PC-9 (cell line): ENCODE results near the gene DDOST. TPM values are rescaled to one million over a fixed set of nuclear protein-coding genes. Genes with fewer than 3 reads are reported as not detected.

Source experiments
- BruUV-seq: library from RNA; stranded (reverse); fragments of 400-500 nt; replicated peaks from 2 replicates; lab custom pipeline; 2021; lab: Mats Ljungman, UMichigan
- CTCF ChIA-PET: fragments of 300-600 bp; sonication (Branson Sonifier 250); formaldehyde crosslinking; loops from one replicate; lab custom pipeline; 2022; ENCODE audit warnings: antibody characterized with exemption; lab: Charles Lee
- POLR2A ChIA-PET: fragments of 300-600 bp; sonication (Branson Sonifier 250); formaldehyde crosslinking; loops from one replicate; lab custom pipeline; 2022; ENCODE audit warnings: antibody characterized with exemption; ENCODE audit not compliant: unreplicated experiment; lab: Charles Lee
- DNase-seq, 2 experiments: peaks; one replicate each; pipeline versions ENCODE4 v3.0.0 to v3.0.0-alpha.2; 2015 to 2022; ENCODE audit warnings: mixed read lengths in 1 of 2
- H2AFZ ChIP-seq: fragments of 200-600 bp; sonication (generic); 2 replicates; pipeline ENCODE4 v1.8.1; 2017; ENCODE audit warnings: antibody characterized with exemption
- H3F3A ChIP-seq: fragments of 200-600 bp; sonication (generic); 2 replicates; pipeline ENCODE4 v1.8.1; 2017; ENCODE audit warnings: antibody characterized with exemption, mild to moderate bottlenecking, low read depth; ENCODE audit not compliant: insufficient read depth
- H3K27ac ChIP-seq: fragments of 200-600 bp; sonication (generic); 2 replicates; pipeline ENCODE4 v1.6.1; 2016; ENCODE audit warnings: mixed run types
- H3K27me3 ChIP-seq: fragments of 200-600 bp; sonication (generic); 2 replicates; pipeline ENCODE4 v1.6.1; 2016; ENCODE audit warnings: low read depth, mixed run types; ENCODE audit not compliant: insufficient read depth
- H3K36me3 ChIP-seq: fragments of 200-600 bp; sonication (generic); 2 replicates; pipeline ENCODE4 v1.6.1; 2016; ENCODE audit warnings: low read depth, mixed run types
- H3K4me1 ChIP-seq: fragments of 200-600 bp; sonication (generic); replicated peaks from 2 replicates; pipeline ENCODE4 v1.6.1; 2016; ENCODE audit warnings: mixed run types; ENCODE audit not compliant: insufficient read depth
- H3K4me2 ChIP-seq: fragments of 200-600 bp; sonication (generic); 2 replicates; pipeline ENCODE4 v1.6.1; 2017; ENCODE audit warnings: mixed run types
- H3K4me3 ChIP-seq: fragments of 200-600 bp; sonication (generic); 2 replicates; pipeline ENCODE4 v1.6.1; 2016; ENCODE audit warnings: mixed run types
- H3K79me2 ChIP-seq: fragments of 200-600 bp; sonication (generic); 2 replicates; pipeline ENCODE4 v1.6.1; 2017; ENCODE audit warnings: low read depth, mixed run types
- H3K9me2 ChIP-seq: fragments of 200-600 bp; sonication (generic); 2 replicates; pipeline ENCODE4 v1.8.1; 2017; ENCODE audit warnings: mild to moderate bottlenecking; ENCODE audit not compliant: insufficient read depth
- H3K9me3 ChIP-seq: fragments of 200-600 bp; sonication (generic); 2 replicates; pipeline ENCODE4 v1.8.1; 2016; ENCODE audit warnings: low read depth; ENCODE audit not compliant: insufficient read depth
- H4K20me1 ChIP-seq: fragments of 200-600 bp; sonication (generic); 2 replicates; pipeline ENCODE4 v1.8.1; 2017; ENCODE audit not compliant: insufficient read depth
- EZH2 ChIP-seq: fragments of 200-600 bp; sonication (generic); IDR thresholded peaks from 2 replicates; pipeline ENCODE4 v1.8.0; 2017; ENCODE audit warnings: antibody characterized with exemption, low read depth
- intact Hi-C: fragments of 100-400 bp; cut with micrococcal nuclease; formaldehyde crosslinking; loops from one replicate; pipeline ENCODE4 v1.10.0; 2022; ENCODE audit not compliant: unreplicated experiment
- total RNA-seq: library from RNA; stranded (reverse); gene quantifications from 2 replicates; pipeline ENCODE4 v1.2.3, GENCODE V29; 2021
- TF ChIP-seq, protein P1 (sequence below): fragments of 200-600 bp; sonication (generic); conservative IDR thresholded peaks from 2 replicates; pipeline ENCODE4 v1.6.1; 2017; ENCODE audit warnings: mixed run types, antibody characterized with exemption, mild to moderate bottlenecking, moderate library complexity

Gene DDOST
- total RNA-seq, 1 experiment from 2014 or later: 251 TPM

DNA sequence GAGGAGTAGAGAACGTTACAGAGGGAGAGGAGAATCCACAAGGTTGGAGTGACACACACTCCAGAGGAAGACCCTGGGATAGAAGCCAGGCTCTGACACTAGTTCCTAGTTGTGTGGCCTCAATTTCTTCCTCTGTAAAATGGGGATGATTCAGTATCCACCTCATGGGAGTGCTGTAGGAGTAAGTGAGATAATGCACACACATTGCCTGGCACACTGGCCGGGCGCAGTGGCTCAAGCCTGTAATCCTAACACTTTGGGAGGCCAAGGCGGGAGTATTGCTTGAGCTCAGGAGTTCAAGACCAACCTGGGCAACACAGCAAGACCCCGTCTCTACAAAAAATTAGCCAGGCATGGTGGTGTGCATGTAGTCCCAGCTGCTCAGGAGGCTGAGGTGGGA is 47.7 kb upstream of the DDOST start:
- POLR2A ChIA-PET: no interaction called here
- H3K4me3 ChIP-seq: no peak overlapping the region

DNA sequence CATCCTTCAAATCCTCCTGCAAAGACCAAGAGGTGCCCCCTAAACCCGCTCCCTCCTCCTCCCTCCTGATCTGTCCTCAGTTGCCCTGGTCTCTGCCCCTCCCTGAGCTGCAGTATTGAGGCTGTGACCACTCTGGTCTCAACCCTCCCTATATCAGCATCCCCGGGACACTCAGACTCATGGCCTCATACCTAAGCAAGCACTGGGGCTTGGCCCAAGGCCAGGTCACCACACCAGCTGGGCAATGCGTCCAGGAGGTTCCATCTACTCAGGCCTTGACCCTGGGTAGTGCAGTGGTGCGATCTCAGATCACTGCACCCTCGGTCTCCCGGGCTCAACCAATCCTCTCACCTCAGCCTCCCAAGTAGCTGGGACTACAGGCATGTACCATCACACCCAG is 46.9 kb upstream of the DDOST start:
- no peak overlapping the region for H2AFZ ChIP-seq
- no peaks in the 10 kb centered on the region for H3K27me3 ChIP-seq
- no peaks in the 10 kb centered on the region for H3K36me3 ChIP-seq
- no peaks in the 10 kb centered on the region for H3K9me3 ChIP-seq
- CTCF ChIA-PET: no interaction called here
- no peaks in the 10 kb centered on the region for H3K79me2 ChIP-seq
- intact Hi-C loops: no loop called here
- no peaks in the 10 kb centered on the region for H3K9me2 ChIP-seq
- no peak overlapping the region for H3K4me3 ChIP-seq
- H4K20me1 ChIP-seq: no peaks in the 10 kb centered on the region
- no peaks in the 10 kb centered on the region; the same call in 1 of the 2 replicates for H3F3A ChIP-seq
- DNase-seq: no peak
- BruUV-seq: no TSS peak
- POLR2A ChIA-PET: interaction anchor here (0.6 kb wide), 1 partner anchor 94 kb away, joined by 3 read pairs; no protein-coding TSS in a partner anchor
- no peak overlapping the region for H3K27ac ChIP-seq
- no peak overlapping the region for H3K4me2 ChIP-seq
- H3K4me1 ChIP-seq: no peaks in the 10 kb centered on the region
- no peak for TF ChIP-seq EZH2
- TF ChIP-seq, protein P1, sequence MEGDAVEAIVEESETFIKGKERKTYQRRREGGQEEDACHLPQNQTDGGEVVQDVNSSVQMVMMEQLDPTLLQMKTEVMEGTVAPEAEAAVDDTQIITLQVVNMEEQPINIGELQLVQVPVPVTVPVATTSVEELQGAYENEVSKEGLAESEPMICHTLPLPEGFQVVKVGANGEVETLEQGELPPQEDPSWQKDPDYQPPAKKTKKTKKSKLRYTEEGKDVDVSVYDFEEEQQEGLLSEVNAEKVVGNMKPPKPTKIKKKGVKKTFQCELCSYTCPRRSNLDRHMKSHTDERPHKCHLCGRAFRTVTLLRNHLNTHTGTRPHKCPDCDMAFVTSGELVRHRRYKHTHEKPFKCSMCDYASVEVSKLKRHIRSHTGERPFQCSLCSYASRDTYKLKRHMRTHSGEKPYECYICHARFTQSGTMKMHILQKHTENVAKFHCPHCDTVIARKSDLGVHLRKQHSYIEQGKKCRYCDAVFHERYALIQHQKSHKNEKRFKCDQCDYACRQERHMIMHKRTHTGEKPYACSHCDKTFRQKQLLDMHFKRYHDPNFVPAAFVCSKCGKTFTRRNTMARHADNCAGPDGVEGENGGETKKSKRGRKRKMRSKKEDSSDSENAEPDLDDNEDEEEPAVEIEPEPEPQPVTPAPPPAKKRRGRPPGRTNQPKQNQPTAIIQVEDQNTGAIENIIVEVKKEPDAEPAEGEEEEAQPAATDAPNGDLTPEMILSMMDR: no peak

More for the DNA sequence above, 47.7 kb upstream of the DDOST start:
- intact Hi-C loops: no loop called here
- no peak for DNase-seq
- CTCF ChIA-PET: no interaction called here
- TF ChIP-seq, protein P1: no peak
- TF ChIP-seq EZH2: no peak
- H3F3A ChIP-seq: no peaks in the 10 kb centered on the region; the same call in 1 of the 2 replicates
- no peak overlapping the region for H2AFZ ChIP-seq
- no peak overlapping the region for H3K27ac ChIP-seq
- no peaks in the 10 kb centered on the region for H3K79me2 ChIP-seq
- H3K4me1 ChIP-seq: no peaks in the 10 kb centered on the region
- H4K20me1 ChIP-seq: no peaks in the 10 kb centered on the region
- H3K9me3 ChIP-seq: no peaks in the 10 kb centered on the region
- H3K36me3 ChIP-seq: no peaks in the 10 kb centered on the region
- H3K4me2 ChIP-seq: no peak overlapping the region
- BruUV-seq: no TSS peak
- no peaks in the 10 kb centered on the region for H3K27me3 ChIP-seq
- H3K9me2 ChIP-seq: no peaks in the 10 kb centered on the region

DNA sequence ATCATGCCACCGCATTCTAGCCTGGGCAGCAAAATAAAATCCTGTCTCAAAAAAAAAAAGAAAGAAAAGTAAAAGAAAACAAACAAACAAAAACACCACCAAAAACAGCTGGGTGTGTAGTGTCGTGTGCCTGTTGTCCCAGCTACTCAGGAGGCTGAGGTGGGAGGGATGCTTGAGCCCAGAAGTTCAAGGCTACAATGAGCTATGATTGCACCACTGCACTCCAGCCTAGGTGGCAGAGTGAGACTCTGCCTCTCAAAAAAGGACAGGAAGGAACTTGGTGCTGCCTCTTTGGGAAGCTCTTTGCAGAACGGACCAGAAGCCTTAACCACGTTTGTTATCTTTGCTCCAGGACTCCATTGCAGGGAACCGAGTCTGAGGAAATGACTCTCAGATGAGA is 45.7 kb upstream of the DDOST start:
- Histone ChIP-seq H3K4me2 (no peak overlapping the region), H2AFZ (no peak overlapping the region), H3K36me3 (no peaks in the 10 kb centered on the region), H3K27me3 (no peaks in the 10 kb centered on the region), H3F3A (no peaks in the 10 kb centered on the region; the same call in 1 of the 2 replicates), H3K4me1 (no peaks in the 10 kb centered on the region), H3K9me3 (no peaks in the 10 kb centered on the region), H3K27ac (no peak overlapping the region), H3K79me2 (no peaks in the 10 kb centered on the region), H4K20me1 (no peaks in the 10 kb centered on the region), H3K4me3 (no peak overlapping the region), H3K9me2 (no peaks in the 10 kb centered on the region)
- BruUV-seq: no TSS peak
- CTCF ChIA-PET: interaction anchor here (0.6 kb wide), 1 partner anchor 731 kb away, joined by 6 read pairs; no protein-coding TSS in a partner anchor
- POLR2A ChIA-PET: no interaction called here
- intact Hi-C loops: no loop called here
- no peak for DNase-seq
- TF ChIP-seq, protein P1: no peak
- no peak for TF ChIP-seq EZH2
